Measurements from ENCODE around the gene SOAT1.
A peak's percentile ranks its signal among the peaks of the same experiment; 100 is the strongest.
"Not testable (repeated sequence)": the region's sequence is repeated elsewhere in the genome, so short reads cannot be mapped to it uniquely, and the experiment has no call there.

The SOAT1 gene

GRCh38 chr1:179293340-179294327 is at the start of gene SOAT1:
Gene SOAT1, plus strand, starts transcription at chr1:179293797. Its CDS starts 8,888 bp downstream, at chr1:179302685.
- peak; percentile 85 to 90 (median 88) for DNase-seq (ENCODE audit: low read depth in 3 of 3)

GRCh38 chr1:179245426-179245825 is 48.2 kb upstream of the SOAT1 start:
- DNase-seq (ENCODE audit: low read depth in 3 of 3) = not testable (repeated sequence)

GRCh38 chr1:179247923-179248322 is 45.7 kb upstream of the SOAT1 start:
- DNase-seq (ENCODE audit: low read depth in 3 of 3) = no peak

- no peak for DNase-seq (ENCODE audit: low read depth in 3 of 3)
These were observed 41.9 kb upstream of the SOAT1 start for GRCh38 chr1:179251675-179252074.

GRCh38 chr1:179252606-179253005 is 41.0 kb upstream of the SOAT1 start:
- no peak for DNase-seq (ENCODE audit: low read depth in 3 of 3)

GRCh38 chr1:179253286-179253972 is 40.2 kb upstream of the SOAT1 start:
- DNase-seq (ENCODE audit: low read depth in 3 of 3) = no peak

- DNase-seq (ENCODE audit: low read depth in 3 of 3) = no peak
These were observed 31.4 kb upstream of the SOAT1 start for GRCh38 chr1:179262183-179262582.

- DNase-seq (ENCODE audit: low read depth in 3 of 3) = no peak
These were observed 30.5 kb upstream of the SOAT1 start for GRCh38 chr1:179263121-179263520.

GRCh38 chr1:179264507-179264906 is 29.1 kb upstream of the SOAT1 start:
- DNase-seq (ENCODE audit: low read depth in 3 of 3) = no peak

GRCh38 chr1:179269071-179269470 is 24.5 kb upstream of the SOAT1 start:
- no peak for DNase-seq (ENCODE audit: low read depth in 3 of 3)

GRCh38 chr1:179274424-179274823 is 19.2 kb upstream of the SOAT1 start:
- not testable (repeated sequence) for DNase-seq (ENCODE audit: low read depth in 3 of 3)

GRCh38 chr1:179278920-179279319 is 14.7 kb upstream of the SOAT1 start:
- no peak for DNase-seq (ENCODE audit: low read depth in 3 of 3)

- DNase-seq (ENCODE audit: low read depth in 3 of 3) = no peak
These were observed 9.6 kb upstream of the SOAT1 start for GRCh38 chr1:179283992-179284391.

GRCh38 chr1:179287946-179288345 is 5.7 kb upstream of the SOAT1 start:
- DNase-seq (ENCODE audit: low read depth in 3 of 3) = no peak

- DNase-seq (ENCODE audit: low read depth in 3 of 3) = no peak
These were observed 4.6 kb upstream of the SOAT1 start for GRCh38 chr1:179288977-179289376.

- no peak for DNase-seq (ENCODE audit: low read depth in 3 of 3)
These were observed 1.7 kb downstream of the SOAT1 start for GRCh38 chr1:179295164-179295755.

GRCh38 chr1:179296356-179297104 is 2.9 kb downstream of the SOAT1 start:
- no peak for DNase-seq (ENCODE audit: low read depth in 3 of 3)

- DNase-seq (ENCODE audit: low read depth in 3 of 3) = no peak
These were observed 3.4 kb downstream of the SOAT1 start for GRCh38 chr1:179297105-179297378.

GRCh38 chr1:179298952-179299351 is 5.4 kb downstream of the SOAT1 start:
- peak in 2 of 3 experiments; percentile 14 to 15 for DNase-seq (ENCODE audit: low read depth in 3 of 3)

- no peak for DNase-seq (ENCODE audit: low read depth in 3 of 3)
These were observed 6.5 kb downstream of the SOAT1 start for GRCh38 chr1:179300112-179300511.

- no peak for DNase-seq (ENCODE audit: low read depth in 3 of 3)
These were observed 8.5 kb downstream of the SOAT1 start for GRCh38 chr1:179302070-179302469.

Data from stimulated activated CD4-positive, alpha-beta T cell treated with anti-CD3 and anti-CD28 coated beads, TNF-alpha, amount 100 ng/mL, for 4 hours (primary cell).